Activated CD4-positive, CD25-positive, alpha-beta regulatory T cell treated with anti-CD3 and anti-CD28 coated beads, Interleukin-2, amount 50 U/mL, for 16 hours (primary cell): Measurements from ENCODE around the gene PIP5K1A.
"Not testable (repeated sequence)": the region's sequence is repeated elsewhere in the genome, so short reads cannot be mapped to it uniquely, and the experiment has no call there.

Experiments used
- DNase-seq: peaks from one replicate; pipeline ENCODE4 v3.0.0-alpha.2; 2020; ENCODE audit warnings: low read depth, low spot score

Gene PIP5K1A

GRCh38 chr1:151193304-151193703 lies 5.0 kb upstream of the PIP5K1A start:
- no peak for DNase-seq

GRCh38 chr1:151193856-151194255 lies 4.5 kb upstream of the PIP5K1A start:
- no peak for DNase-seq

- not testable (repeated sequence) for DNase-seq
Measured at GRCh38 chr1:151194894-151195594, 3.3 kb upstream of the PIP5K1A start.

GRCh38 chr1:151196292-151196800 lies 2.0 kb upstream of the PIP5K1A start:
- DNase-seq = no peak

- DNase-seq = no peak
Measured at GRCh38 chr1:151197863-151198253, 494 bp upstream of the PIP5K1A start.

- no peak for DNase-seq
Measured at GRCh38 chr1:151199873-151200581, 1.7 kb downstream of the PIP5K1A start.

- DNase-seq = not testable (repeated sequence)
Measured at GRCh38 chr1:151205381-151205965, 7.1 kb downstream of the PIP5K1A start.

- DNase-seq = no peak
Measured at GRCh38 chr1:151210830-151211229, 12.5 kb downstream of the PIP5K1A start.

GRCh38 chr1:151211972-151212705 lies 13.8 kb downstream of the PIP5K1A start:
- no peak for DNase-seq

- no peak for DNase-seq
Measured at GRCh38 chr1:151213560-151213959, 15.2 kb downstream of the PIP5K1A start.

- no peak for DNase-seq
Measured at GRCh38 chr1:151221616-151222015, 23.3 kb downstream of the PIP5K1A start.

GRCh38 chr1:151222130-151222529 lies 23.8 kb downstream of the PIP5K1A start:
- no peak for DNase-seq

GRCh38 chr1:151235235-151235634 lies 36.9 kb downstream of the PIP5K1A start:
- no peak for DNase-seq

- DNase-seq = no peak
Measured at GRCh38 chr1:151237678-151238466, 39.5 kb downstream of the PIP5K1A start.

GRCh38 chr1:151238467-151238739 lies 40.1 kb downstream of the PIP5K1A start:
- no peak for DNase-seq

- no peak for DNase-seq
Measured at GRCh38 chr1:151242442-151242841, 44.1 kb downstream of the PIP5K1A start.

- DNase-seq = no peak
Measured at GRCh38 chr1:151243683-151244216, 45.4 kb downstream of the PIP5K1A start.

- no peak for DNase-seq
Measured at GRCh38 chr1:151246786-151247185, 48.4 kb downstream of the PIP5K1A start.

- peak; percentile 52 for DNase-seq
Measured at GRCh38 chr1:151251656-151252470, 53.5 kb downstream of the PIP5K1A start.
